ENCODE results near the gene ARF1.
"Not testable (repeated sequence)": the region's sequence is repeated elsewhere in the genome, so short reads cannot be mapped to it uniquely, and the experiment has no call there.

ARF1 gene

GRCh38 chr1:228104526-228105269, 22.2 kb downstream of the ARF1 start:
- no peak for DNase-seq

DNA sequence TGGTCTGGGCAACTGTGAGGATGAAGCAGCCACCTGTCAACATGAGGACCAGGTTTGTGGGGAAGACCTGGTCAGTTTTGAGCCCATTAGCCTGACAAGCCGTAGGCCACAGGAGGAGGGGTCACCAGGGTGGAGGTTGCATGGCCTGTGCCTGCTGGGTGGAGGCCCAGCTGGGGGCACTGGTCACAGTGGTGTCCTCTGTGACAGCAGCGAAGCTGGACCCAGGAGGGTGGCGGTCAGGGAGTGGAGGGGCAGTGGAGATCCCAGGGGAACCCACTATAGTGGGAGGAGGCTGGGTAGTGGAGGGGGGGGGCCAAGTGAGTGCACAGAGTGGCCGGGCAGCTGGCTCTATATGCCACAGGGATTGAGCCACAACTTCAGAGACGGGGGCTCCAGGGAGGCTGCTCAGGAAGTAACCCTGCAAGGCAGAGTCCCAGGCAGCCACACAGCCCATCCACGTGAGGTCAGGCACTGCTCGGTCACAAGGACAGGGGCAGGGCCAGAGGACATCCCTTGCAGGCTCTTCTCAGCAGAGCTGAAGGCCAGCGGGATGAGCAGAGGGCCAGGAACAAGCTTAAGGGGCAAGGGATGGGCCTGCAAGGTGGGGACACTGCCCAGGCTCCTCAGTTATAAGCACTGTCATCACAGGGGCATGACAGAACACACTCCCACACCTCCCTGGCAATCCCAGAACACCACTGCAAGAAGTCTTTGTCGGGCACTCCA, 22.9 kb downstream of the ARF1 start:
- DNase-seq, result no peak

DNA sequence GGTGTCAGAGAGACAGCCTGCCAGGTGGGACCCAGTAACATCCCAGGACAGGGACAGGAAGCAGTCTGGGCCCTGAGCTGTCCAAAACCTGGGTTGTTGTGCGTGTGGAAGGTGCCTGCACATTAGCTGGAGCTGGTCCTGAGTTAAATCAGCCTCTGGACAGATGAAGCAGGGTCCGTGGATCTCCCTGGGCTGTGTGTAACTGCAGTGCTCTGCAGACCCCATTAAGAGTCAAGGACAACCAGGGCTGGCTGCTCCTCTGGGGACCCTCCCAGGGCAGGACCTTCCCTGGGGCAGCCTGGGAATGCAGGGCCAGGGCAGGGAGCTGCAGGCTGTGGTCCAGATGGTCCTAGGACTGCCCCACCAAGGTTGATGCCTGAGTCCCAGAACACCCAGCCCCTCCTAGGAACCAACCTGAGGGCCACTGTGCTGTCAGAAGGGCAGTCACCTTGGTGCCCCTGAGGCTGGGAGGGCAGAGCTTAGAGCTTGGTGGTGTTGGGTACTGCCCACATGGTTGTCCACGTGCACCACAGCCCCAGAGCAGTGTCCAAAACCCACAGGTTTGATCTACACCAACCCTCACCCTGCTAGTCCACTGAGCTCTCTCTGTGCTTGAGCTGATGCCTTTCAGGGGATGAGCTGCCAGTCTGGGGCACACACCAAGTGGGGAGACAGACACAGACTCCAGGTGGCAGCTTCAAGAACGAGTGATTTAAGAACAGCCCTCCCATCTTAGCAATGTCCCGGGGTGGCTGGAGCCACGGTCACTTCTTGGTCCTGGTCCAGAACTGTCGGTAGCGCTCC, 23.7 kb downstream of the ARF1 start:
- no peak for DNase-seq

- DNase-seq, result no peak
These were observed 24.2 kb downstream of the ARF1 start for GRCh38 chr1:228106800-228107054.

GRCh38 chr1:228107636-228108035, 25.1 kb downstream of the ARF1 start:
- DNase-seq, result no peak

- no peak for DNase-seq
These were observed 25.7 kb downstream of the ARF1 start for GRCh38 chr1:228108055-228108690.

GRCh38 chr1:228108742-228109072, 26.2 kb downstream of the ARF1 start:
- no peak for DNase-seq

DNA sequence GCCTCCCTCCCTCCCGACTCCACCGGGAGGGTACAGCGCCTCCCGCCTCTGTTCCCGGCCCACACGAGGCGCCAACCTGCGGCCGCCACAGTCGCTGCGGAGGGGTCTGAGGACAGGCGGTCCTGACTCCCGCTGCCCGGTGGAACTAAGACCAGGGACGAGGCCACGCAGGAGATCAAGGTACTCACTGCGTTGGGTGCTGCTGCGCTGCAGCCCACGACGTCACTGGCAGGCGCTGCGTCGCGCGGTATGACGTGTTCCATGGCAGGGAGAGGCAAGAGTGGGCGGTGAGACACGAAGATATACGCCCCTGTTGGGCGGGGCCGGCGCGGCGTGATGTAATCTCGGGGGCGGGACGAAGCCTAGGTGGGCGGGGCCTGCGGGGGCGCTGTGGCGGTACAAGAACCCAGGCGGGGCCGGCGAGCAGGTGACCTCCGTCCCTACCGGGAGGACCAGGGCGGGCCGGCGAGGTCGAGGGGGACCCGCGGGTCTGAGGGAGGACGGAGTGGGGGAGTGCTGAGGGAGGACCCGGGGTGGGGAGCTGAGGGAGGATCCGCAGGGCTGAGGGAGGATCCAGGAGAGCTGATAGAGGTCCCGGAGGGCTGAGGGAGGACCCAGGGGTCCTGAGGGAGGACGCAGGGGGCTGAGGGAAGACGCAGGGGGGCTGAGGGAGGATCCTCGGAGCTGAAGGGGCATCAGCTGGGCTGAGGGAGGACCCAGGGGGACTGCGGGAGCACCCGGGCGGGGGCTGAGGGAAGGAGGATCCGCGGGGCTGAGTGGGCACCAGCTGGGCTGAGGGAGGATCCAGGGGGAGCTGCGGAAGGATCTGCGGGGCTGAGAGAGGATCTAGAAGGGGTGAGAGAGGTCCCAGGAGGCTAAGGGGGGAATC, 26.8 kb downstream of the ARF1 start, which contains the start of gene MRPL55:
Gene MRPL55 (minus strand): TSS at position 227 of the 889 bp plus-strand sequence. CDS start 1,039 bp downstream, outside the sequence.
- peak; percentile 74 for DNase-seq

GRCh38 chr1:228109962-228110488, 27.5 kb downstream of the ARF1 start:
- DNase-seq, result no peak

DNA sequence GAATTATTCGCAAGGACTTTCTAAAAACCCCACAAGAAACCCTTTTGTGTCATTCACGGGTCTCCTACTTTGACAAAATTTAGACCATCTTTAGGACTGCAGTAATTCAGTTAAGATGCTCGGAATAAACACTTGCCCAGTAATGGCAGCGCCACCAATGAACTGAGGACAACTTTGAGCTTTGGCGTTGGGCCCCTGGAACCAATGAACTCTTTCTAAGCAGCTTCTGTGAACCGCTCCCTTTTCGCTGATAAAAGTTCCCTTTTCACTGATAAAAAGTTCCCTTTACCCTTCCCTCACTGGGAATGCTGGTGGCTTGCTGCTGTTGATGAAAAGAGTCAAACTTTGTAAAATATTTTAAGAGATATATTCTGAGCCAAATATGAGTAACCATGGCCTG, 28.0 kb downstream of the ARF1 start:
- no peak for DNase-seq

- DNase-seq, result not testable (repeated sequence)
These were observed 28.8 kb downstream of the ARF1 start for GRCh38 chr1:228111315-228111714.

- DNase-seq, result no peak
These were observed 29.7 kb downstream of the ARF1 start for GRCh38 chr1:228112167-228112566.

- DNase-seq, result no peak
These were observed 30.1 kb downstream of the ARF1 start for GRCh38 chr1:228112617-228113016.

- DNase-seq, result no peak
These were observed 32.3 kb downstream of the ARF1 start for GRCh38 chr1:228114827-228115226.

- DNase-seq, result no peak
These were observed 34.8 kb downstream of the ARF1 start for GRCh38 chr1:228117335-228117734.

DNA sequence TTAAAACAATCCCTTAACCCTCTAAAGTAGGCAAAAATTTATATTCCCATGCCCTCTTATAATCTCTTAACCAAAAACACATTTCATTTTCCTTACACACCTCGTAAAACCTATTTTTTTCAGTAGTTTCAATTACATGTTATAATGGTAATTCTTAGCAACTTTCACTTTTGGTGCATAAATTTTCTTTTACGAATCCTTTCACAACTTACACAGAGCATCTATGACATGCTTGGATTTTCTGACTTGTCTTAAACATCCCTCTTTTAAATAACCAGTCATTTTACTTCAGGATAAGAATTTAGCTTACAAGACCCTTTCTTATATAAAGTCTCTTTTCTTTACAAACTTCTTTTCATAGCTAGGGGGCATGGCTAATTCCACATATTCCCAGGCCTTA, 35.5 kb downstream of the ARF1 start:
- DNase-seq, result no peak

DNA sequence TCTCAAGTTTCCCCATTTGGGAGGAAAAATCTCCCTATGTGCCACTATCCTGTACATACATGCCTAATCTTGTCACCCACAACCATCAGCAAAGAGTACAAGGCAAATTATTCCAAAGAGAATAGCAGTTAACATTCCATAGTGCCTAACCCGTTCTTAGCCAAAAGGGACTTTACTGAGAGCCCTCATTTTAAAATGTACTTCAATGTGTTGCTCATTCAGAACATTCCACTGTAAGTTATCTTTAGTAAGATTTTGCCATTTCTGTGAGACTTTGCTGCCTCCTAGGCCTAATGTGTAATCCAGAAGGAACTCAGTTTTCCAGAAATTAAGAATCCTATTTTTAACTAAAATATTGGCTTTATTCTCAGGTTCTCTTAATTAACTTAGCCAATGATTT, 37.8 kb downstream of the ARF1 start:
- DNase-seq, result no peak

DNA sequence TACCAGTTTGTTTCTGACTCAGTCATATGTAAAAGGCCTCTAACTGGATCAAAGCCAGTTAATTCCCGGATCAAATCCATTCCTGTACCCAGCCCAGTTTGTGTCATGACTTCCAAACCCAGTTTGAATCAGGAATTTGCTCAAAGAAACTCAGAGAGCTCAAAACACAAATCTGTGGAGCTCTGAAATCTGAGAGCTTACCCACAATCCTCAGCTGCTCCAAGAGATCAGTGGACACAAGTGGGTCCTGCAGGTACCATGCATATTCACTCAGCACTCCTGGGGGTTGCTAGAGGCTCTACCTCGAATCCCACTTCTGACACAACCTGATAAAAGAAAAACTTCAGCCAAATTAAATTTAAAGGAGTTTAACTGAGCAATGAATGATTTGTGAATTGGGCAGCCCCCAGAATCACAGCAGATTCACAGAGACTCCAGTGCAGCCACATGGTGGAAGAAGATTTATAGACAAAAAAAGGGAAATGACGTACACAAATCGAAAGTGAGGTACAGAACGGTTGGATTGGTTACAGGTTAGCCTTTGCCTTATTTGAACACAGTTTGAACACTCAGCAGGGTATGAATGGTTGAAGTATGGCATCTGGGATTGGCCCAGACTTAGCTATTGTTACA, 38.5 kb downstream of the ARF1 start:
- DNase-seq, result no peak

GRCh38 chr1:228122921-228123441, 40.5 kb downstream of the ARF1 start:
- DNase-seq, result no peak

- no peak for DNase-seq
These were observed 41.0 kb downstream of the ARF1 start for GRCh38 chr1:228123505-228123904.

DNA sequence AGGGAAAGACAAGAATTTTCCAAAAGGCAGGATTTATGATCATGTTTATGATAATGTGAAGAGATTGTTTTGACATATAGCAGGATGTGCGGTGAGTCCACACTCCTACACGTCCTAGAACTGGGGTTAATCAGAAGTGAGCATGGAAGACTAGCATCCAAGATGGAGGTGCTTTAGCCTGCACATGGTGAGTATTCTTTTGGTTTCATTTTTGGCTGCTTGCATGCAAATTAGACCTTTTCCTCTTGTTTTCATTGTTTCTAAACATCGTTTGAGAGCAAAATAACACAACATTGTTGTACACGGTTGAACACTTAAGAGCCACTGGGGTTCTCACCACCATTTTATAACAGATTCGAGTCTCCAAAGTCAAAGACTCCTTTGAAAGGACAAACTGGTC, 42.7 kb downstream of the ARF1 start:
- DNase-seq, result no peak
